Measurements from ENCODE around the gene WDHD1. TPM values are rescaled to one million over a fixed set of nuclear protein-coding genes. Genes with fewer than 3 reads are reported as not detected.

WDHD1 gene
- total and polyA plus RNA-seq, 5 donors from 2014 or later = 1.7 to 4.7 (median 3.1) TPM

DNA sequence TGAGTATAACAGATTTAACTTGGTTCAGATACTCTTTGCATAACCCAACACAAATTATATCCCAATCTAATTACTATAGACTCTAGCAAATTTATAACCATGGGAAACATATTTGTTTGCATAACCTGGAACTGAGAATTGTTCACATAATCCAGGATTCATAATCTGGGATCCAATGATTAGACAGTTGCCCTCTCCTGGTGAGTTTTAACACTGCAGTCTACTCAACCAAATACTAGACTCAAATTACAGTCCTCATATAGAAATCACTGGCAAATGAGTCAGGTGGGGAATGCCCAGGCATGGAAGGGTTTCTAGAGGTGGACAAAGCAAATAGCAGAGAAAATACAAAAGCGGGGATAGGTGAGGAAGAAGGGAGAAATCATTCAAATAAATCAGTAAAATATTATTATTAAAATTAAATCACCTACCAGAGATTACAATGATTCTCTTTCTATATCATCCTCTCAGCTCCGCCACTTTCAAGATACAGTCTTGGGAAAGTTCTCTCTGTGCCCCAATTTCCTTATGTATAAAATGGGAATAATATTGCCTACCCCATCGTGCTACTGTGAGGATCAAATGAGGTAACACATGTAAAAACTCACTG is 133.6 kb downstream of the WDHD1 start:
- ATAC-seq (ENCODE audit: low read depth in 2 of 2) = peak; percentile 50 to 52
- Histone ChIP-seq H3K4me1 (ENCODE audit: control insufficient read depth, insufficient read depth, low read length, poor library complexity, severe bottlenecking) (peaks cover 13% of the 10 kb centered on the region), H3K4me3 (ENCODE audit: low read depth, low read length) (no peak overlapping the region), H3K9me3 (ENCODE audit: control insufficient read depth in 2 of 2, low read length in 2 of 2) (no peaks in the 10 kb centered on the region), H3K36me3 (ENCODE audit: control insufficient read depth, insufficient read depth, low read length) (peaks cover 3% of the 10 kb centered on the region), H3K27me3 (ENCODE audit: control insufficient read depth, insufficient read depth, low read length) (no peaks in the 10 kb centered on the region), H3K27ac (ENCODE audit: insufficient read depth, low read length, poor library complexity, severe bottlenecking) (no peak overlapping the region)
- Mint-ChIP-seq H3K36me3 (no peaks in the 10 kb centered on the region), H3K4me3 (peak overlapping the region in 1 of 4 donors; percentile 2), H3K27ac (no peak overlapping the region), H3K9me3 (no peaks in the 10 kb centered on the region), H3K27me3 (no peaks in the 10 kb centered on the region), H3K4me1 (peaks cover 31 to 67% (median 54%) of the 10 kb centered on the region in 4 donors)
- peak in 2 of 3 donors; percentile 28 to 45 for DNase-seq

DNA sequence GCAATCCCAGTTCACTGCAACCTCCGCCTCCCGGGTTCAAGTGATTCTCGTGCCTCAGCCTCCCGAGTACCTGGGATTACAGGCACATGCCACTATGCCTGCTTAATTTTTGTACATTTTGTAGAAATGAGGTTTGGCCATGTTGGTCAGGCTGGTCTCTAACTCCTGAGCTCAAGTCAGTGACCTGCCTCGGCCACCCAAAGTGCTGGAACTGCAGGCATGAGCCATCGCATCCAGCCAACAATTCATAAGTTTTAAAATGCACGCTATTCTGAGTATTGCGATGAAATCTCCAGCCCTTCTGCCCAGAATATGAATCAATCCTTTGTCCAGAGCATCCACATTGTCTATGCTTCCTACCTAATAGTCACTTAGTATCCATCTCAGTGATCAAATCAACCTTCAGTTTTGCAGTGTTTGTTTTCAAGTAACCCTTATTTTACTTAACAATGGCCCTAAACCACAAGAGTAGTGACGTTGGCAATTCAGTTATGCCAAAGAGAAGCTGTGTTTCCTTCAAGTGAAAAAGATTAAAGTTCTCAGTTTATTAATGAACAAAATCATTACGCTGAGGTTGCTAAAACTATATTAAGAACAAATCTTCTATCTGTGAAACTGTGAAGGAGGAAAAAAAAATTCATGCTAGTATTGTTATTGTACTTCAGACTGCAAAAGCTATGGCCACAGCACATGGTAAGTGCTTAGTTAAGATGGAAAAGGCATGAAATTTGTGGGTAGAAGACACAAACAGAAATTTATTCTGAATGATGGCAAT is 135.2 kb downstream of the WDHD1 start:
- no peak overlapping the region for H3K27ac Mint-ChIP-seq

GRCh38 chr14:54890788-54891187 is 136.1 kb downstream of the WDHD1 start:
- Mint-ChIP-seq H3K27me3 (no peaks in the 10 kb centered on the region), H3K36me3 (no peaks in the 10 kb centered on the region), H3K9me3 (no peaks in the 10 kb centered on the region), H3K27ac (peak overlapping the region in 1 of 3 donors; percentile 0), H3K4me1 (peaks cover 40 to 74% (median 56%) of the 10 kb centered on the region in 4 donors), H3K4me3 (no peak overlapping the region)
- ATAC-seq (ENCODE audit: low read depth in 2 of 2) (no peak), DNase-seq (no peak)
- peaks cover 3% of the 10 kb centered on the region for H3K36me3 ChIP-seq (ENCODE audit: control insufficient read depth, insufficient read depth, low read length)
- H3K4me1 ChIP-seq (ENCODE audit: control insufficient read depth, insufficient read depth, low read length, poor library complexity, severe bottlenecking) = peaks cover 19% of the 10 kb centered on the region
- no peak overlapping the region for H3K27ac ChIP-seq (ENCODE audit: insufficient read depth, low read length, poor library complexity, severe bottlenecking)
- H3K9me3 ChIP-seq (ENCODE audit: control insufficient read depth in 2 of 2, low read length in 2 of 2) = no peaks in the 10 kb centered on the region
- H3K4me3 ChIP-seq (ENCODE audit: low read depth, low read length) = no peak overlapping the region
- no peaks in the 10 kb centered on the region for H3K27me3 ChIP-seq (ENCODE audit: control insufficient read depth, insufficient read depth, low read length)

More for the DNA sequence above, 135.2 kb downstream of the WDHD1 start:
- peaks cover 3% of the 10 kb centered on the region for H3K36me3 ChIP-seq (ENCODE audit: control insufficient read depth, insufficient read depth, low read length)
- Mint-ChIP-seq H3K9me3 (no peaks in the 10 kb centered on the region), H3K27me3 (no peaks in the 10 kb centered on the region), H3K4me1 (peaks cover 41 to 70% (median 60%) of the 10 kb centered on the region in 4 donors), H3K4me3 (peak overlapping the region in 1 of 4 donors; percentile 47), H3K36me3 (no peaks in the 10 kb centered on the region)
- ATAC-seq (ENCODE audit: low read depth in 2 of 2) = no peak
- H3K4me1 ChIP-seq (ENCODE audit: control insufficient read depth, insufficient read depth, low read length, poor library complexity, severe bottlenecking) = peaks cover 17% of the 10 kb centered on the region
- DNase-seq = no peak
- H3K9me3 ChIP-seq (ENCODE audit: control insufficient read depth in 2 of 2, low read length in 2 of 2) = no peaks in the 10 kb centered on the region
- H3K27me3 ChIP-seq (ENCODE audit: control insufficient read depth, insufficient read depth, low read length) = no peaks in the 10 kb centered on the region
- no peak overlapping the region for H3K4me3 ChIP-seq (ENCODE audit: low read depth, low read length)
- no peak overlapping the region for H3K27ac ChIP-seq (ENCODE audit: insufficient read depth, low read length, poor library complexity, severe bottlenecking)

- Histone ChIP-seq H3K36me3 (ENCODE audit: control insufficient read depth, insufficient read depth, low read length) (no peaks in the 10 kb centered on the region), H3K4me3 (ENCODE audit: low read depth, low read length) (no peak overlapping the region), H3K9me3 (ENCODE audit: control insufficient read depth in 2 of 2, low read length in 2 of 2) (no peaks in the 10 kb centered on the region), H3K27me3 (ENCODE audit: control insufficient read depth, insufficient read depth, low read length) (no peaks in the 10 kb centered on the region), H3K27ac (ENCODE audit: insufficient read depth, low read length, poor library complexity, severe bottlenecking) (no peak overlapping the region), H3K4me1 (ENCODE audit: control insufficient read depth, insufficient read depth, low read length, poor library complexity, severe bottlenecking) (peaks cover 24% of the 10 kb centered on the region)
- no peak for ATAC-seq (ENCODE audit: low read depth in 2 of 2)
- no peaks in the 10 kb centered on the region for H3K27me3 Mint-ChIP-seq
- no peak for DNase-seq
- peak overlapping the region in 1 of 4 donors; percentile 13 for H3K4me3 Mint-ChIP-seq
- no peak overlapping the region for H3K27ac Mint-ChIP-seq
- H3K4me1 Mint-ChIP-seq = peaks cover 32 to 73% (median 54%) of the 10 kb centered on the region in 4 donors
- peaks cover under 1% of the 10 kb centered on the region for H3K36me3 Mint-ChIP-seq
- no peaks in the 10 kb centered on the region for H3K9me3 Mint-ChIP-seq
These were observed 137.0 kb downstream of the WDHD1 start for GRCh38 chr14:54889919-54890318.

Other genes with a start within 250 kb of the WDHD1 start
- gene GCH1, start 124.3 kb downstream of the WDHD1 start, total RNA-seq = 53.9 TPM
- gene GCH1, start 124.3 kb downstream of the WDHD1 start, polyA plus RNA-seq = 10 to 100 TPM; 41.8 to 63.0 (median 45.8) TPM
- 28.5 TPM for gene SOCS4, start 137 bp upstream of the WDHD1 start, total RNA-seq
- gene SOCS4, start 137 bp upstream of the WDHD1 start, polyA plus RNA-seq = 1 to 10 TPM; 2.5 to 3.8 (median 2.7) TPM
- 193 TPM for gene MAPK1IP1L, start 24.5 kb upstream of the WDHD1 start, total RNA-seq
- gene MAPK1IP1L, start 24.5 kb upstream of the WDHD1 start, polyA plus RNA-seq = 100 to 1,000 TPM in 2 of 4 donors, 10 to 100 TPM in 2; 97.1 to 129 (median 101) TPM
- gene LGALS3, start 102.2 kb upstream of the WDHD1 start, total RNA-seq = 58.6 TPM
- gene LGALS3, start 102.2 kb upstream of the WDHD1 start, polyA plus RNA-seq = 100 to 1,000 TPM; 163 to 313 (median 194) TPM
- gene DLGAP5, start 164.5 kb upstream of the WDHD1 start, total RNA-seq = 0.67 TPM
- gene DLGAP5, start 164.5 kb upstream of the WDHD1 start, polyA plus RNA-seq = 1 to 10 TPM; 1.2 to 4.1 (median 2.1) TPM
- gene FBXO34, start 244.3 kb upstream of the WDHD1 start, total RNA-seq = 32.4 TPM
- gene FBXO34, start 244.3 kb upstream of the WDHD1 start, polyA plus RNA-seq = 10 to 100 TPM; 28.8 to 41.6 (median 33.4) TPM

All from CD4-positive, CD25-positive, alpha-beta regulatory T cell (primary cell).